ENCODE results near the gene LRBA. TPM values are rescaled to one million over a fixed set of nuclear protein-coding genes. Genes with fewer than 3 reads are reported as not detected.

The LRBA gene
- total RNA-seq, 1 experiment from 2014 or later: 55.3 TPM

- Mint-ChIP-seq H3K27ac (no peak overlapping the region), H3K27me3 (ENCODE audit: low read depth) (no peaks in the 10 kb centered on the region), H3K9me3 (no peaks in the 10 kb centered on the region; a peak in 2 of 5 replicates), H3K36me3 (ENCODE audit: insufficient read depth in 1 of 3, low read depth in 3 of 3) (peaks cover 3 to 5% (median 4%) of the 10 kb centered on the region in 3 experiments; a peak in 4 of 7 replicates), H3K4me1 (peaks cover 0 to 9% of the 10 kb centered on the region in 2 experiments; a peak in 2 of 4 replicates), H3K4me3 (no peak overlapping the region)
- no peak overlapping the region for H2BK15ac ChIP-seq (ENCODE audit: low read depth, low read length)
- H3K9me3 ChIP-seq (ENCODE audit: control insufficient read depth, low read depth, low read length): no peaks in the 10 kb centered on the region
- H3K4me2 ChIP-seq (ENCODE audit: insufficient read depth, insufficient read length, low read length): no peak overlapping the region
- WGBS (ENCODE audit: extremely low coverage, insufficient read length, low lambda C conversion rate): no CpG with 5 or more reads among the region's 2 CpGs
- no peaks in the 10 kb centered on the region for H3K79me2 ChIP-seq (ENCODE audit: insufficient read depth, low read length)
- H3K56ac ChIP-seq (ENCODE audit: insufficient read length, low read depth, low read length): no peak overlapping the region
- H2AK5ac ChIP-seq (ENCODE audit: insufficient read length, low read length): no peak overlapping the region
- H3K27me3 ChIP-seq (ENCODE audit: insufficient read depth, low read length): no peaks in the 10 kb centered on the region
- no peak for TF ChIP-seq CTCF (conservative IDR thresholded peaks at IDR 0.05)
- H2BK5ac ChIP-seq (ENCODE audit: insufficient read length, low read length): no peak overlapping the region
- H3K23ac ChIP-seq (ENCODE audit: insufficient read length, low read depth, low read length): no peak overlapping the region
- no peaks in the 10 kb centered on the region for H3K79me1 ChIP-seq (ENCODE audit: insufficient read depth, low read depth, low read length, poor library complexity, severe bottlenecking)
- H3T11ph ChIP-seq (ENCODE audit: low read length): no peak overlapping the region
- no peak overlapping the region for H3K18ac ChIP-seq (ENCODE audit: insufficient read length, low read depth, low read length)
- no peak overlapping the region for H2AFZ ChIP-seq (ENCODE audit: low read length)
- no peak overlapping the region for H3K4ac ChIP-seq (ENCODE audit: low read depth, low read length)
- no peak for DNase-seq
- H3K9ac ChIP-seq (ENCODE audit: extremely low read depth, insufficient read length, low read length): no peak overlapping the region
- H2BK12ac ChIP-seq (ENCODE audit: insufficient read length, low read depth, low read length): no peak overlapping the region
- no peak overlapping the region for H3K27ac ChIP-seq (ENCODE audit: insufficient read length, low read depth, low read length)
- no peak overlapping the region for H2BK20ac ChIP-seq (ENCODE audit: low read depth, low read length, poor library complexity, severe bottlenecking)
- no peaks in the 10 kb centered on the region for H4K20me1 ChIP-seq (ENCODE audit: control insufficient read depth, insufficient read depth, insufficient read length)
- H3K23me2 ChIP-seq (ENCODE audit: insufficient read length, low read depth, low read length, poor library complexity, severe bottlenecking): no peaks in the 10 kb centered on the region
- H3K14ac ChIP-seq (ENCODE audit: insufficient read depth, low read length): no peak overlapping the region
- no peak overlapping the region for H4K91ac ChIP-seq (ENCODE audit: insufficient read length, low read depth, low read length)
- H3K4me1 ChIP-seq (ENCODE audit: insufficient read depth, low read length): no peaks in the 10 kb centered on the region; the same call in 1 of the 2 replicates
- H2BK120ac ChIP-seq (ENCODE audit: low read depth, low read length, poor library complexity, severe bottlenecking): no peak overlapping the region
- H4K5ac ChIP-seq (ENCODE audit: insufficient read length, low read depth, low read length): no peak overlapping the region
- no peak overlapping the region for H4K8ac ChIP-seq (replicated peaks; ENCODE audit: insufficient read length, low read depth, low read length)
These were observed 624.0 kb downstream of the LRBA start for GRCh38 chr4:150391052-150391451.
